Heart left ventricle (tissue), 13 donors: ENCODE data around the gene OTUD4.

ENCODE experiments used
- POLR2A ChIP-seq, 2 donors: fragments of 450-650 bp; IDR thresholded peaks; one replicate each; pipeline ENCODE4 v1.6.1; 2017; ENCODE audit warnings: antibody characterized with exemption in 2 of 2, mild to moderate bottlenecking in 2 of 2, moderate library complexity in 2 of 2
- TF ChIP-seq, protein P1 (sequence below), 12 donors: fragments of 200-600 bp; sonication (generic) in 4 of 12; IDR thresholded peaks; one replicate each; pipeline versions ENCODE4 v1.5.0 to v1.8.0; 2018 to 2022; ENCODE audit warnings: antibody characterized with exemption in 12 of 12, mild to moderate bottlenecking in 5 of 12
- donor health status: ischemic (EF 13 %, LVEDD 7.1; RV severe dilation, severe dysfunction).
- donor health status: DM: no; HTN: yes; CAD: no.
- donor health status: DM: no; HTN: no; CAD: no.
- donor health status: ischemic (EF 25% LVEDD 6.9; RV normal size, moderate dysfunction).
- donor health status: ischemic (EF 25% LVEDD 5.7; RV mildly dilated, moderate dysfunction).
- donor health status: ischemic (EF 35%, LVEDD 5.7; RV mildly dilated, moderate dysfunction).
- donor health status: nonischemic (EF 11% LVEDD 7.7; RV severe dilation, severe dysfunction).
- donor health status: DM: yes; HTN: yes; CAD: no.
- donor health status: PGD.
- donor health status: ischemic (EF 29% LVEDD 5.4; RV normal size, mild dysfunction).
- donor health status: nonischemic (EF 23%, LVEDD 6.1; RV moderate dilation, normal function).

DNA sequence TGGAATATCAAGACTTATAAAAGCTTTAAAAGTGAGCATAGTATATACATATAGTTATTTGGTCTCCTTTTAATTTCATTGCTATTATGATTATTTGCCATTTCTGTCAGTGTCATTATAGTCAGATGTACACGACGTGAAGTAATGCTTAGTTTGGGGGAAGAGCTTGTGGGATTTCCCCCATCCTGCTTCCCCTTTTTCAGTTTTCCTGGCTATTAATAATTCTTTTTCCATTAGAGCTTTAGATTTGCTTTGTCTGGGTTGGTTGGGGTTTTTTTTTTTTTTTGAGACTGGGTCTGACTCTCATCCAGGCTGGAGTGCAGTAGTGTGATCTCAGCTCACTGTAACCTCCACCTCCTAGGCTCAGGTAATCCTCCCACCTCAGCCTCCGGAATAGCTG, 76.9 kb downstream of the OTUD4 start:
- TF ChIP-seq, protein P1, sequence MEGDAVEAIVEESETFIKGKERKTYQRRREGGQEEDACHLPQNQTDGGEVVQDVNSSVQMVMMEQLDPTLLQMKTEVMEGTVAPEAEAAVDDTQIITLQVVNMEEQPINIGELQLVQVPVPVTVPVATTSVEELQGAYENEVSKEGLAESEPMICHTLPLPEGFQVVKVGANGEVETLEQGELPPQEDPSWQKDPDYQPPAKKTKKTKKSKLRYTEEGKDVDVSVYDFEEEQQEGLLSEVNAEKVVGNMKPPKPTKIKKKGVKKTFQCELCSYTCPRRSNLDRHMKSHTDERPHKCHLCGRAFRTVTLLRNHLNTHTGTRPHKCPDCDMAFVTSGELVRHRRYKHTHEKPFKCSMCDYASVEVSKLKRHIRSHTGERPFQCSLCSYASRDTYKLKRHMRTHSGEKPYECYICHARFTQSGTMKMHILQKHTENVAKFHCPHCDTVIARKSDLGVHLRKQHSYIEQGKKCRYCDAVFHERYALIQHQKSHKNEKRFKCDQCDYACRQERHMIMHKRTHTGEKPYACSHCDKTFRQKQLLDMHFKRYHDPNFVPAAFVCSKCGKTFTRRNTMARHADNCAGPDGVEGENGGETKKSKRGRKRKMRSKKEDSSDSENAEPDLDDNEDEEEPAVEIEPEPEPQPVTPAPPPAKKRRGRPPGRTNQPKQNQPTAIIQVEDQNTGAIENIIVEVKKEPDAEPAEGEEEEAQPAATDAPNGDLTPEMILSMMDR (IDR thresholded peaks at IDR 0.05), result no peak
- TF ChIP-seq POLR2A (IDR thresholded peaks at IDR 0.05), result no peak
